Dedifferentiated amniotic fluid mesenchymal stem cell (primary cell): ENCODE measurements around the gene RGS7.
"Not testable (repeated sequence)": the region's sequence is repeated elsewhere in the genome, so short reads cannot be mapped to it uniquely, and the experiment has no call there.

Experiments used
- DNase-seq: peaks from one replicate; pipeline ENCODE4 v3.0.0-alpha.2; 2016; ENCODE audit errors: extremely low spot score

Gene RGS7

GRCh38 chr1:241271427-241271826, 85.6 kb downstream of the RGS7 start:
- no peak for DNase-seq

DNA sequence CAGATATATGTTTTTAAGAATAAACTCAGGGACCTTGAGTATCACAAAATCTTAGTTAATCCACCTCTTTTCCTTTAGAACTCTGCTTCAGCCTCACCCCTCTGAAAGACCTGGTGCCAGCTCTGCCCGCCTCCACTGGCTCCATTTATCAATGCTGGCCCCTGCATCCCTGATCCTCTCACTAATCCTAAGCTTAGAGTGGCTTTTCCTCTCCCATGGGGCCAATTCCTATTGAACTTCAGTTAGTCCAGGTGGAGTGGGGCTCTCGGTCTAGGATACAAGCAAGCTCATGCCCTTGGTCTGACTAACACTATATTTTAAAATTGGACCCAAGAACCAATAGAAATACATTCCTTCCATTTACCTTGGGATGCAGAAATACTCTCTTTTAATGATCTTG, 87.0 kb downstream of the RGS7 start:
- DNase-seq = no peak

- no peak for DNase-seq
Measured at GRCh38 chr1:241269116-241269515, 87.9 kb downstream of the RGS7 start.

DNA sequence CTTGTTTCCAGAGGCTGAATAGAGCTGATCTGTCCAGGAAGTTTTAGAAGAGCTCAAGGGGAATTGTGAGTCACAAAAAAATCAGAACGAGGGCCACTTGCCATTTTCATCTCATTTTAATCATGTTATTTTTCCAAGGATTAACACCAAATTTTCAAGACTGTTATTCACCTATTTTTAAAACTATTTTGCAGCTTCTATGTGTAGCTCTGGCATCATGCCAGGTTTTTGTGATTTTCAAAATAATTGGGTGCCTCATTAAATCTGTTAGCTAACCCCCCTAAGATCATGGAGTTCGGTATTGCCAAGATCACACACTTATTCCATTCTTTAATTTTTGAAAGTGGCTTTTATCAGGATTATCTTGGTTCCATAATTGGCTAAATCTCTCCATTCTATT, 90.9 kb downstream of the RGS7 start:
- DNase-seq = no peak

GRCh38 chr1:241265428-241265827, 91.6 kb downstream of the RGS7 start:
- DNase-seq = no peak

- no peak for DNase-seq
Measured at GRCh38 chr1:241263346-241263745, 93.7 kb downstream of the RGS7 start.

DNA sequence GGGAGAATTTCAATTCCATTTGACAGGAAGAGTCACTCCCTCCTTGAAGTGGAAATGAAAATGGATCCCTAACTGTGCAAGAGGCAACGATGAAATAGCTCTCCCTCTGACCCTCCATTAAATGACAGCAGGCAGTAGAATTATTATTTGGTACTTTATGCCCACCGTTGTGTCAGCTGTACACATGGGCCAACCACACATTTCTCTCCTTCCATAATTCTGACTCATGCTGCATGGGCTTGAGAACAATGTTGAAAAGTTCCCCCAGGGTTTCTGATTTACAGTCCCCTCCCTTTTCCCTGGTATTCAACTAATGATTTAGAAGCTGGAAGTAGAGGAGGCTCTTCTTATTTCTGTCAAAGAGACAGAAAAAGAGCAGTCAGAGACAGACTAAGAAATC, 103.5 kb downstream of the RGS7 start:
- peak; percentile 27 for DNase-seq

DNA sequence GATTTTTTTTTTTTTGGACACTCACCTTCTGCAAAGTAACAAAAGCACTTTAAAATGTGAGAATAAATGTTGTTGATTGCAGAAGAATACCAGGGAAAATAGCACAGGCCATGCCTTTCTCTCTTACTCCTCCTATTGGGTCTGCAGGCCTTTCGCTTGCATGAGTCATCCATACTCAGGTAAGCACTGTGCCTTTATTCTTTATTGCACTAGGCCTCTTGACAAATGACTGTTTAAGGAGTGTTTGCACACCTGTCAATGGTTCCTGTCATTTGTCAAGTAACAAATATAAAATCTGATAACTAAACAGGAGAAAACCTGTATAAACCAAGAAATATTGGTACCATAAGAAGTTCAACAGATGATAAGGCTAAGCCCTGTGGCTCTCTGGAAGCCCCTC, 106.5 kb downstream of the RGS7 start:
- no peak for DNase-seq

DNA sequence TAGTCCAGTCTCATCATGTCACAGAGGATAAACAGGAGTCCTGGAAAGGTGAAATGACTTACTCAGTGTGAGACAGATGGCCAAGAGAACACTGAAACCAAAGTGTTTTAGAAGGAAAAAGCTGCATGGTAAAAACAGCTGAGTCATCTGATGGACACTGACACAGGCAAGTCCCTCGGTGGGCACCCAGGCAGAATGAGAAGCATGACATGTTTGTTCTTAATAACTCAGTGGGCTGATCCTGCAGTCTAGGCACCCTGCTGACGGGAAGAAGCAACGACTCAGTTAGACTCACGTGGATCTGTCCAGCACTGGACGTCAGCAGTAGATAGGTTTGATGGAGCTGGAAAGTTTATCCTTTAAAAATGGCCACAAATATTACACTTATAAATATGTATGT, 116.9 kb downstream of the RGS7 start:
- no peak for DNase-seq

- no peak for DNase-seq
Measured at GRCh38 chr1:241237873-241238272, 119.1 kb downstream of the RGS7 start.

- no peak for DNase-seq
Measured at GRCh38 chr1:241235256-241235897, 121.6 kb downstream of the RGS7 start.

DNA sequence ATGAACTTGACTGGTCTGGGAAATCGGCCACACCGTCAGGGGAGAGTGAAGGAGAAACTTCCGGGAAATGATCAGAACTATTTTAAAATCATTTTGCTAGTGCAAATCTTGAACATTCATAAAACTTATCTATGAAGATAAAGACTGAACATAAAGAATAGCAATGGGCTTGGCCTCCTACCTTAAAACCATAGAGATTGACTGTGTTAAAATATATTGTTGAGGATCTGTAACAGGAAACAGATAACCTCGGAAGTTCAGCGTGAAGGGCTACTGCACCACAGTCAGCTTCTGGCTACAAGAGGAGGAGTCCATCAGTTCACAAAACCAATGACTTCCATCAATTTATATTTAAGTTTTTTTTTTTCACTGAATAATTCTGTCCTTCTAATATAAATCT, 127.3 kb downstream of the RGS7 start:
- no peak for DNase-seq

- DNase-seq = no peak
Measured at GRCh38 chr1:241229216-241229615, 127.8 kb downstream of the RGS7 start.

GRCh38 chr1:241228339-241228738, 128.7 kb downstream of the RGS7 start:
- DNase-seq = no peak

DNA sequence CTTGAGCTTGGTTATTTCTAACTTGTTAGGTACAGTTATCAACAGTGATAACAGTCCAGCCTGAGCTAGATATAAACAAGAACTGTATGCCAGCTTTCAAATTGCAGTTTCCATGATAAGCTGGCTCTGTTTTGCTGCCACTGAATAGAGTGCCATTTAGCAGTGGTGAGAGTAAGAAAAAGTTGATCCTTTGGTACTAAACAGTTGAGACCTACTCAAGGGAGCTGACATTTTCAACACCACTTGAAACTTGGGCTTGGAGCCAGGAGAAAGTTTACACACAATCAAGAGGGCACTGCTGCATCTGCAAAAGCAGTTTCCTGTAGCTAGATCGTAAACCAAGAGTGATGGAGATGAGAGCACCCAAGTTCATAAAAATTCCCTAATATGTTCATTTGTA, 131.3 kb downstream of the RGS7 start:
- DNase-seq = no peak

DNA sequence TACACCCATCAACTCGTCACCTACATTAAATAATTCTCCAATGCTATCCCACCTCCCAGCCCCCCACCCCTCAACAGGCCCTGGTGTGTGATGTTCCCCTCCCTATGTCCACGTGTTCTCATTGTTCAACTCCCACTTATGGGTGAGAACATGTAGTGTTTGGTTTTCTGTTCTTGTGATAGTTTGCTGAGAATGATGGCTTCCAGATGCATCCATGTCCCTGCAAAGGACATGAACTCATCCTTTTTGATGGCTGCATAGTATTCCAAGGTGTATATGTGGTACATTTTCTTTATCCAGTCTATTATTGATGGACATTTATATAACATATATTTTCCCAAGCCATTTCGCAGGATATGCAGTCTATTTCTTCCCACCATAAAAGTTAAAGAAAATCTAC, 132.8 kb downstream of the RGS7 start:
- DNase-seq = not testable (repeated sequence)

GRCh38 chr1:241222813-241223212, 134.2 kb downstream of the RGS7 start:
- not testable (repeated sequence) for DNase-seq

DNA sequence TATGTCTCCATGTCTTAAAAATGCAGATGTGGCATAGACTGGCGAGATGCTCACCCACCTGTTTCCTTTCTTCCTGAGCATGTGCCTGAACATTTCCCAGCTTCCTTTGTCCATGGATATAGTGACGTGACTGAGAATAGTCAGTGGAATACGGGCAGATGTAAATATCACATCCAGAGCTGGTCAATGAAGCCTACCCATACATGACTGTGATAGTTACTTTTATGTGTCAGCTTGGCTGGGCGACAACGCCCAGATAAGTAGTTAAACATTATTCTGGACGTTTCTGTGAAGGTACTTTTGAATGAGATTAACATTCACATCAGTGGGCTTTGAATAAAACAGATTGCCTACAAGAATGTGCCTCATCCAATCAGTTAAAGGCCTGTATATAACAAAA, 135.7 kb downstream of the RGS7 start:
- no peak for DNase-seq

DNA sequence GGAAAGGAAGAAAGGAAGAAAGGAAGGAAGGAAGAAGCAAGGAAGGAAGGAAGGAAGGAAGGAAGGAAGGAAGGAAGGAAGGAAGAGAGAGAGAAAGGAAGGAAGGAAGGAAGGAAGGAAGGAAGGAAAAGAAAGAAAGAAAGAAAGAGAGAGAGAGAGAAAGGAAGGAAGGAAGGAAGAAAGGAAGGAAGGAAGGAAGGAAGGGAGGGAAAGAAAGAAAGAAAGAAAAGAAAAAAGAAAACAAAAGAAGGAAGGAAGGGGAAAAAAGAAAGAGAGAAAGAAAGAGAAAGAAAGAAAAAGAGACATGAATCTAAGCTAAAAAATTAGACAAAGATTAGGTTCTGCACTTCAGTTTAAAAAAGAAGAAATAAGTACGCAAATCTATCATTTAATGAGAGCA, 136.1 kb downstream of the RGS7 start:
- not testable (repeated sequence) for DNase-seq

DNA sequence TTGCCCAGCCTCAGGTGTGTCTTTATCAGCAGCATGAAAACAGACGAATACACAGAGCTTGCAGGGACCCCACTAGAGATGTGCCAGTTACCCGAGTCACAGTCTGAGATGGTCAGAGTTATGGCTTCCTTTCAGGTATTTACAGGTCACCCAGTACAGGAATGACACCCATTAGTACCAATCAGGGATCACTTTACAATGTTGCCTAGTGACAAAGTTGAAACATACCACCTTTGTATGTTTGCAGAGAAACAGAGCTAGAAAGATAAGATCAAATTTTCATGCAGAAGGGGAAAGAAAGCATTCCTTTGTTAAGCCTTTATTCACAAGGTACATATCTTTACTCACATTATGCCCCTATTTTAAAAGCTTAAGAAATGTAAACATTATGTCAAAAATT, 137.6 kb downstream of the RGS7 start:
- no peak for DNase-seq

DNA sequence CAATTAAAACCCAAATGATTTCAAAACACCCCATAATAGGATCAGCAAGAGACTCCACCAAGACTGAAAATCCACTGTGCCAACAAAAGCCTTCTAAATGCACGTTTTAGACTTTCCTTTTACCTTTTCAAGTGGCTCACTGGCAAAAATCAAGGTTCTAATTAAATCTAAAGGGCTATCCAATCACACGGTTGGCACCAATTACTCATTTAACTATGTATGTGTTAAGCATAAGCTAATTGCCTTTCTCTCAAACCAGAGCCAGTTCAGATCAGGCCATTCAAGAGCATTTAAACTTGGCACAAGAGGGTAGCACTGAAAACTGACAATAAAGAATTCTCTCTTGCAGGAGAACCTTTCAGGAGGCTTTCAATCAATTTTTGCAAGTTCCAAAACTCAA, 139.5 kb downstream of the RGS7 start:
- no peak for DNase-seq

GRCh38 chr1:241215683-241216082, 141.3 kb downstream of the RGS7 start:
- no peak for DNase-seq

DNA sequence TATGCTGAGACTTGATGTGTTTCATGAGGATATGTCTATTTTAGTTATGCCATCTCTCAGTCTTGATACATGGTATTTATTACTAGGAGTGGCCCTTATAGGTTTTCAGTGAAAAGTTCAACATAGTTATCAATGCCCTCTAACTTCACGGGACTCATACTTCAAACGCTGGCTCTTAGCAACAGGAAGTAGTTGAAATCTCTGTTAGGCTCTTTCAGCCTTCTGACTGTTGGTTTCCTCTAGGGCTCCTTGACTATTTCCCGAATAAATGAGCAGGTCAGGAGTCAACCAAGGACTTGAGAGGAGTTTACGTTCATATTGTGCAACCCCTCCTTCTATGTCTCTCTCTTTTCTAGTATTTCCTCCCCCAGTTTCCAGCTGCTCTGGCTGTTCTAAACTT, 141.8 kb downstream of the RGS7 start:
- DNase-seq = no peak

- no peak for DNase-seq
Measured at GRCh38 chr1:241213139-241213538, 143.9 kb downstream of the RGS7 start.
